ENCODE data around the gene ANTXR1.

DNA sequence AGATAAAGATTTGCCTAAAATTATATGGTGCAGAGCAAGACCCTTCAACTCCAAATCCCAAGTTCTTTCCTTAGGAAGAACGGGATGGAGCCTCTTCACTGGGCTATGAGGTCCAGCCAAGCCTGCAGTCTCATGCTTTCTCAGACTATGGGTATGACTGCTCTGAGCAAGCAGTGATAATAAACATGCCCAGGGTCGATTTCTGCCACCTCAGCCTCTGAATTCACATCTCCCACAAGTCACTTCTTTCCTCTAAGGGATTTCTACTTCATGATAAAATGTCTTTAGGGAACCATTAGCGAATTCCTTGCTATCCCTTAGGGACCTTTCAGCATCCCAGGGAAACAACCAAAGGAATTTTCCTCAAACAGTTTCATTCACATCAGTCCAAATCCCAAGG is 279.3 kb downstream of the ANTXR1 start:
- TF ChIP-seq, protein P1, sequence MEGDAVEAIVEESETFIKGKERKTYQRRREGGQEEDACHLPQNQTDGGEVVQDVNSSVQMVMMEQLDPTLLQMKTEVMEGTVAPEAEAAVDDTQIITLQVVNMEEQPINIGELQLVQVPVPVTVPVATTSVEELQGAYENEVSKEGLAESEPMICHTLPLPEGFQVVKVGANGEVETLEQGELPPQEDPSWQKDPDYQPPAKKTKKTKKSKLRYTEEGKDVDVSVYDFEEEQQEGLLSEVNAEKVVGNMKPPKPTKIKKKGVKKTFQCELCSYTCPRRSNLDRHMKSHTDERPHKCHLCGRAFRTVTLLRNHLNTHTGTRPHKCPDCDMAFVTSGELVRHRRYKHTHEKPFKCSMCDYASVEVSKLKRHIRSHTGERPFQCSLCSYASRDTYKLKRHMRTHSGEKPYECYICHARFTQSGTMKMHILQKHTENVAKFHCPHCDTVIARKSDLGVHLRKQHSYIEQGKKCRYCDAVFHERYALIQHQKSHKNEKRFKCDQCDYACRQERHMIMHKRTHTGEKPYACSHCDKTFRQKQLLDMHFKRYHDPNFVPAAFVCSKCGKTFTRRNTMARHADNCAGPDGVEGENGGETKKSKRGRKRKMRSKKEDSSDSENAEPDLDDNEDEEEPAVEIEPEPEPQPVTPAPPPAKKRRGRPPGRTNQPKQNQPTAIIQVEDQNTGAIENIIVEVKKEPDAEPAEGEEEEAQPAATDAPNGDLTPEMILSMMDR (conservative IDR thresholded peaks at IDR 0.05): no peak
- no peak for TF ChIP-seq ZFX (IDR thresholded peaks at IDR 0.05)

Data from C4-2B (cell line).